ENCODE measurements around the gene DNAL1. TPM values are rescaled to one million over a fixed set of nuclear protein-coding genes. Genes with fewer than 3 reads are reported as not detected.

The DNAL1 gene
- total RNA-seq, 6 experiments from 2014 or later: 13.0 to 17.7 (median 14.7) TPM

DNA sequence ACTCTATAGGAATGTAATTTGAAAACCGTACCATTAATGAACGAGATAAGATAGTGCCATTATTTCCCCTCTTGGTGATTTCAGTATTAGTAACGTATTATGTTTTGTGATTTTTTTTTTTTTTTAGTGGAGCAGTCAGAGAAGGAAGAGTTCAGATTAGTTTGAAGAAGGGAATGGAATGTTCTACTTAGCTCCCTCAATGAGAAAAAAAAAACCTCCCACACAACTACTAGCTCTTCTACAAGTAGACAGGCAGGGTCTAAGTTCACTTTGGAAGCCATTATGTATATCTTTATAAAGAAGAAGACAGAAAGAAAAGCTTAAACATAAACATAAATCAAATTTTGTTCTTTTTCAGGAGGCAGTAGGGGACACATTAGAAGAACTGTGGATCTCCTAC lies 42.1 kb downstream of the DNAL1 start:
- H3K36me3 Mint-ChIP-seq (ENCODE audit: low read depth): peaks cover 14% of the 10 kb centered on the region; the same call in 1 of the 2 replicates
- H3K4me3 Mint-ChIP-seq: no peak overlapping the region
- H3K27ac Mint-ChIP-seq: no peak overlapping the region
- H3K27me3 Mint-ChIP-seq (ENCODE audit: insufficient read depth): no peaks in the 10 kb centered on the region
- H3K4me1 Mint-ChIP-seq (ENCODE audit: low read depth): no peaks in the 10 kb centered on the region
- DNase-seq: no peak
- TF ChIP-seq CTCF (IDR thresholded peaks at IDR 0.05): no peak
- H3K9me3 Mint-ChIP-seq: no peaks in the 10 kb centered on the region

DNA sequence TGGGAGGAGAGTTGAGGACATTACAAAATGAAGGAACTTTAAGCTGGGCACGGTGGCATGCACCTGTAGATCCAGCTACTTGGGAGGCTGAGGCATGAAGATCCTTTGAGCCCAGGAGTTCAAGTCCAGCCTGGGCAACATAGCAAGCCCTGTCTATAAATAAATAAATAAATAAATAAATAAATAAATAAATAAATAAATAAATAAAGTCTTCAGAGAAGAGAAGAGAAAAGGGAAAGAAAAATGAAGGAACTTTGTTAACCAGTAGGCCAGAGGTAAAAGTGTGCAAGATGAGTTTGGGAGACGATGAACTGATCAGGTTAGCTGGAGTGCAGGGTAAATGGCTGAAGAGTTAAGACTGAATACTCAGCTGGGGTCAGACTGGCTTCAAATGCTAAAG lies 49.3 kb downstream of the DNAL1 start:
- TF ChIP-seq CTCF (IDR thresholded peaks at IDR 0.05): no peak
- H3K4me1 Mint-ChIP-seq (ENCODE audit: low read depth): peaks cover 24% of the 10 kb centered on the region
- no peak overlapping the region for H3K27ac Mint-ChIP-seq
- no peak for DNase-seq
- H3K27me3 Mint-ChIP-seq (ENCODE audit: insufficient read depth): no peaks in the 10 kb centered on the region
- H3K4me3 Mint-ChIP-seq: no peak overlapping the region
- H3K9me3 Mint-ChIP-seq: no peaks in the 10 kb centered on the region
- H3K36me3 Mint-ChIP-seq (ENCODE audit: low read depth): peaks cover 10% of the 10 kb centered on the region

- H3K4me3 Mint-ChIP-seq: no peak overlapping the region
- peaks cover 14% of the 10 kb centered on the region for H3K36me3 Mint-ChIP-seq (ENCODE audit: low read depth)
- no peaks in the 10 kb centered on the region for H3K27me3 Mint-ChIP-seq (ENCODE audit: insufficient read depth)
- H3K4me1 Mint-ChIP-seq (ENCODE audit: low read depth): peaks cover 24% of the 10 kb centered on the region
- DNase-seq: no peak
- H3K9me3 Mint-ChIP-seq: no peaks in the 10 kb centered on the region
- no peak for TF ChIP-seq CTCF (IDR thresholded peaks at IDR 0.05)
- no peak overlapping the region for H3K27ac Mint-ChIP-seq
Observed at GRCh38 chr14:73695082-73695481, 50.3 kb downstream of the DNAL1 start.

DNA sequence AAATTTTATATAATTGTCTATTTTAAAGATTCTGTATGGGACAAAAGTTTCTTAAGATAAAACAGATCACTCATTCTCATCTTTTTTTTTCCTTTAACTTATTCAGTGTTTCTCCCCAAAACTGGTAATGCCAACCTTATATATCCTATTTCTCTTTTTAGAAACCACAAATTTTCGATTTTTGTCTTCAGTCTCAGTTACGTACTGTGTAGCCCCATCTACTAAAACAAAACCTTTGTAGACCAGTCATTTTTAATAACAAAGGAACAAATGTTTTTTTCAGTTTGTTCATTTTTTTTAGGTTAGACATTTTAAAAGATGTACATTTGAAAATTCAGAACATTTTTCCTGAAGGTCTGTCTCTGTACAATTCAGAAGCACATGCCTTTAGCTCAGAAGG lies 51.2 kb downstream of the DNAL1 start:
- no peak for DNase-seq
- no peaks in the 10 kb centered on the region for H3K27me3 Mint-ChIP-seq (ENCODE audit: insufficient read depth)
- no peak for TF ChIP-seq CTCF (IDR thresholded peaks at IDR 0.05)
- H3K4me1 Mint-ChIP-seq (ENCODE audit: low read depth): peaks cover 24% of the 10 kb centered on the region
- H3K36me3 Mint-ChIP-seq (ENCODE audit: low read depth): peaks cover 14% of the 10 kb centered on the region
- H3K4me3 Mint-ChIP-seq: 0 out of 2 replicates have a peak overlapping the region, but pooled peaks have one; percentile 29
- H3K27ac Mint-ChIP-seq: peak overlapping the region; percentile 79; the same call in 1 of the 2 replicates
- H3K9me3 Mint-ChIP-seq: no peaks in the 10 kb centered on the region

DNA sequence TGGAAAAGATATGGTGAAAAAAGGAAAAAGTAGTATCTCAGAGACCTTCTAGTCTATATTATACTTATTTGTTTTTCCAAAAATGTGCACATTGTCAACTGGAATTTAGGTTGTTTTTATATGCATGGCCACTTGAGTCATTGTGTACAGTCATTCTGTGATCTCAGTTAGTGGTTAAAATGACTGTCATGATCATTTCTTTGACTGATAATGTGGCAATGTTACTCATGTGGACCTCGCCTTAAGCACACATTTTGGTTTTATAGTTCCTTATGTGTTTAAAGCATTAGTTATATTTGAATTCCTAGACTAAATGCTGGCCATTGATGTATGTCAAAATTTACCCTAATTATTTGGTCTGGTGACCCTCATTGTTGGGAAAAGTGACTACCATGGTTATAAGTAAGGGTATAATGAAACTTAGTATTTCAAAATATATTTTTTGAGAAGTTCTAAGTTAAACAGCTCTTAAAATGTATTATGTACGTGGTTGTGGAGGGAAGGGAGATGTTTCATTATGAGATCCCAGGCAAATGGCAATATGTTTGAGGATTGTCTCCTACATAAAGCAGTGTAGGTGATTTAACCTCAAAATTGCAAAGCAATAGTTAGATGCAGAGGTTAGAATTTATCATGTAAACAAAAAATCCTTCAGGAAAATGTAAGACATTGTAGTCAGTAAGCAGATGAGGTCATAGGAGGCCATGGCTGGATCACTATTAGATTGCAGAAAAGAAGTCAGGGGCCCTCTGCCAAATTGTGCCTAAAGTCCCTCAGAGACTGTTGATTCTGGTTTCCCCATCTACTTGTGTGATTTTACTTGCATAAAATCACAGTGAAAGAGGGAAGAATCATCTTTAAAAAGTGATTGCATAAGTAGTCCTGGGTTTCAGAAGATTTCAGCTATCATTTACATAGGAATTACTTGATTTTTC lies 51.9 kb downstream of the DNAL1 start:
- Mint-ChIP-seq H3K4me3 (peak overlapping the region; percentile 33), H3K36me3 (ENCODE audit: low read depth) (peaks cover 14% of the 10 kb centered on the region), H3K27me3 (ENCODE audit: insufficient read depth) (no peaks in the 10 kb centered on the region), H3K9me3 (no peaks in the 10 kb centered on the region), H3K27ac (peak overlapping the region; percentile 79), H3K4me1 (ENCODE audit: low read depth) (peaks cover 24% of the 10 kb centered on the region)
- peak; percentile 84 for DNase-seq
- no peak for TF ChIP-seq CTCF (IDR thresholded peaks at IDR 0.05)
